GM19035 (cell line): ENCODE measurements around the gene TRPV5.
"Not testable (repeated sequence)": the region's sequence is repeated elsewhere in the genome, so short reads cannot be mapped to it uniquely, and the experiment has no call there.

Source experiments
- ATAC-seq: cut with Tn5 transposase; IDR thresholded peaks from one replicate; pipeline ENCODE4 v1.9.1; 2021; ENCODE audit not compliant: unreplicated experiment

Gene TRPV5

DNA sequence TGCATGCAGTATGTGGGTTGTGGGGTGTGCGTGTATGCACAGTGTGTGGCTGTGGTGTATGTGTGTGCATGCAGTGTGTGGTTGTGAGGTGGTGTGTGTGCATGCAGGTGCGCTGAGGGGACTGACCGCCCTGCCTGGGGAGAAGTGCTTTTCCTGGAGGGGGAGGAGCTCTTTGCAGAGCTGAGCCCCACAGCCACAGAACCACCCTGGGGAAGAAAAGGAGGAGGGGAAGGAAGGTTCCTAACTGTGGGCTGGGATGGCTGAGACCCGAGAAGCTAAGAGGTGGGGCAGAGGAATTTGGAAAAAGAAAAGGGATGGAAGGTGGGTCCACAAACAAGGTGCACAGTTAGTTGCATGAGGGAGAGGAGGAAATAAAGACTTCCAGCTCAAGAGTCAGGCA is at the start of gene TRPV5:
TSS of gene TRPV5 (minus strand) at position 123 of the 400 bp plus-strand sequence. CDS start 287 bp downstream, outside the sequence.
- no peak for ATAC-seq

- not testable (repeated sequence) for ATAC-seq
These were observed 44.9 kb upstream of the TRPV5 start for GRCh38 chr7:142978402-142978801.

GRCh38 chr7:142974626-142975025 is 41.1 kb upstream of the TRPV5 start:
- ATAC-seq = no peak

- no peak for ATAC-seq
These were observed 35.6 kb upstream of the TRPV5 start for GRCh38 chr7:142969183-142969582.

GRCh38 chr7:142968229-142968628 is 34.7 kb upstream of the TRPV5 start:
- ATAC-seq = no peak

GRCh38 chr7:142964502-142965246 is 31.1 kb upstream of the TRPV5 start:
- ATAC-seq = no peak

DNA sequence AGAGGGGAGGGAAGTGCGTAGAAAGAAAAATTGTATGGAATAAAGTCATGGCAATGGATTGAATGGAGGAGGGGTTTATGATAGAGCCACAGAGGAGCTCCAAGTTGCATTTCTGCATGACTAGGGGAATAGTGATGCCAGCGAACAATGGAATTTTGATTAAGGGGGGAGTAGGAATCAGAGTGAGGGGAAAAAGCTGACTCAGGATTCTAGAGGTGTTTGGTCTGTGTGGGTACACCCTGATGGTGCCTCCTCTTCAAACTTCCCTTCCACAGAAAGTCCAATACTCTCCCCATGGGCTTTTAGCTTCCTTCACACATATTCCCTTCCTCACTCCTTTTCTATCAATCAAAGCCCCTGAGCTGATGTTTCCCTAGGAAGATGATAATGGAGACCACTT is 30.4 kb upstream of the TRPV5 start:
- ATAC-seq = no peak

DNA sequence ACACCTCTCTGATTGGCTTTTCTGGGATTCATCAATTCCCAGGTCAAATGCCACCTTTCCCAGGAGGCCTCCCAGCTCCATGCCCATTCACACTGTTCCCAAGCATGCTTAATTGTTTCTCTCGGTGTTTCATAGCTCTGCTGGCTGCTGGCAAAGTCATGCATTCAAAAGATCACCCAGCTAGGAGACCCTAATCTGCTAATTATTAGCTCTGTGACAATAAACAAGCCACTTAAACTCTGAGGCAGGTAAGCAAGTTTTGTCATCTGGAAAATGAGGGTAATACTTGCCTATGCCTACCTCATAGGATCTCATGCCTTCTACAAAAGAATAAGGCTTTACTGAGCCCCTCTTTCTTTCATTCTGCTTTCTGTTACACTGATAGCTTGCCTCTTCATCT is 29.4 kb upstream of the TRPV5 start:
- no peak for ATAC-seq

- ATAC-seq = no peak
These were observed 28.7 kb upstream of the TRPV5 start, which contains the start of gene KEL for GRCh38 chr7:142961973-142962926. Gene KEL, minus strand, starts transcription at chr7:142962363. Its CDS starts 157 bp downstream, at chr7:142962206.

- ATAC-seq = no peak
These were observed 28.0 kb upstream of the TRPV5 start for GRCh38 chr7:142961595-142961972.

- ATAC-seq = no peak
These were observed 27.5 kb upstream of the TRPV5 start for GRCh38 chr7:142960955-142961512.

- no peak for ATAC-seq
These were observed 25.7 kb upstream of the TRPV5 start for GRCh38 chr7:142959202-142959601.

GRCh38 chr7:142957723-142958122 is 24.2 kb upstream of the TRPV5 start:
- no peak for ATAC-seq

DNA sequence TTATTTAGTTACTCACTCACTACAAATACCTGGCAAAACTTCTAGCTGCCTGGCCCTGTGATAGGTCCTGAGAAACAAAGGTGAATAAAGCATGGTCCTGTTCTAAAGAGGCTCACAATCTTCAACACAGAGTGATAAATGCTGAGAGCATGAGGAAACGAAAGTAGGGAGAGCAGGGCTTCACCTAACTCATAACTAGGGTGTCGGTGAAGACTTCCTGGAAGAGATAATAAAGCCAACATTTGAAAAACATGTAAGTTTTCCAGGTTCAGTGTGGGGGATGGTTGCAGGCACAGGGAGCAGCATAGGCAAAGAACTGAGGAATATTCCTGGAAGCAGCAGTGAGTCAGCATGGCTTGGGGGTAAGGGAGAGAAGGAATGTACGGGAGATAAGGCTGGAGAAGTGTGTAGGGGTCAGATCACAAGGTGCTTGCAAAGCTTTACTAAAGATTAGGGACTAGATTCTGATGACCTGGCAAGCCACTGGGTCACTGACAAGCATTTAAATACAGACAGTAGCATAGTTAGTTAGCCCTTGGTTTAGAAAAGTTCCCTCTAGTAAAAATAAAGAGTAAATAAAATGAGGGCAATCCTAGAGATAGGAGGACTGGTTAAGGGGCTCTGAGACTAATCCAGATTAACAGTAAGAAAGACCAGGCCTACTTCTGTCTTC is 23.5 kb upstream of the TRPV5 start:
- no peak for ATAC-seq

DNA sequence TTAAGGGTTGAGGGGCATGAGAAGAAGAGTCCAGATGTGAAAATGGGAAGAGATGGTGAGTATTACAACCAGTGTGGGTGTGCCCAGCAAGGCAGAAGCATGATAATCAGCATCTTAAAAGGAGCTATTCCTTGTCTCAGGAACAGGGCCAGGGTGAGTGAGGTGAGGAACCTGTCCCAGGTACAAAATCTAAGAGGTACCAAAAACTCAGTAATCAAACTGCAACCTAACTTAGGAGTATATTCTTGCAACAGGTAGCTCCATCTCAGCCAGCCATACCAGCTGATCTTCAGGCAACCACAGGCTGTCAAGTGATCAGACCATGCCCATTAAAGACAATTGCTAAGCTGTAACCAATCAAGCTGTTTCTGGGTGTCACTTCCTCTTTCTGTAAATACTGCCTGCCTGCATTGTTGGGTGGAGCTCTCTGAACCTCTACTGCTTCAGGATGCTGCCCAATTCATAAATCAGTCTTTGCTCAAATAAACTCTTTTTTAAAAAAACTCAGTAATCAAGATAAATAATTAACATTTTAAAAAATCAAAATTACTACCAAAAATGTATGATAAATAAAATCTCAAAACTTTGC is 21.2 kb upstream of the TRPV5 start:
- no peak for ATAC-seq

- ATAC-seq = no peak
These were observed 16.7 kb upstream of the TRPV5 start for GRCh38 chr7:142950235-142950634.

DNA sequence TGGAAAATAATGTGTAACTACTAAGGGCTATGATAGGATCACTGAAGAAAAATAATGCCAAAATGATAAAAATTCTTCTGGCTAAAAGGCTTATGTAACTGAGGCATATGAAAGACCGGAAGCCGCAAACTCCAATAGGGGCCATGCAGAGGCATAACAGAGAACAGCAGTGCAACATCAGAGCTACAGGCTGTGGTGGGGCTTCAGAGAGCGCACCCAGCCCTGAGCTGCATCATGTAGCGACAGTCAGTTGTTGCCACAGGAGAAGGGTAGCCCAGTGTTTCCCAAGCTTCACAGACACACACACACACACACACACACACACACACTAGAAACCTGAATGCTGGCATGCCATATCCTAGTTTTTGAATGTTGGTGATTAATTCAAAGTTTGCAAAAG is 15.1 kb upstream of the TRPV5 start:
- ATAC-seq = no peak

GRCh38 chr7:142945001-142945400 is 11.5 kb upstream of the TRPV5 start:
- no peak for ATAC-seq

- ATAC-seq = no peak
These were observed 10.2 kb upstream of the TRPV5 start for GRCh38 chr7:142943706-142944268.

- no peak for ATAC-seq
These were observed 9.2 kb upstream of the TRPV5 start for GRCh38 chr7:142942746-142943145.
